ENCODE data around the gene TMED10.

Gene TMED10

DNA sequence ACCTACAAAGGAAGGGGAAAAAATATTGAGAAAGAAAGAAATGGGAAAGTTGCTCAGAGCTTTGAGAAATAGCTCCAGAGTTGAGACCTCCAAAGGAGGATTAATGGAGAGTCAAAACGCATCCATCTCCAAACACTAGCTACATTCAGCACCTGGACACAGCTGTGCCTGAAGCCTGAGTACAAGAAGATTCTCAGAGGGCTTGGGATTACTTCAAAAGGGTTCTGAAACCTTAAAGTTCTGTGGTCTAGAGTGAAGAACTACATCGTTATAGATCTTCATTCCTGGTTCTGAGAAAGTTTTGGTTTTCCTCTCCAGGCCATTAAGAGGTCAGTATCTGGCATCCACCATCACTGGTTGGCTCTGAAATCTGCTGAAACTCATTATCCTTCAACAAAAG lies 10.5 kb upstream of the TMED10 start:
- no peaks in the 10 kb centered on the region for H3K36me3 ChIP-seq (ENCODE audit: control insufficient read depth in 2 of 2, insufficient read depth in 1 of 2, low read length in 2 of 2)
- H3K9me3 ChIP-seq (ENCODE audit: control insufficient read depth, insufficient read depth, low read depth, low read length): no peaks in the 10 kb centered on the region
- H3K4me3 ChIP-seq (ENCODE audit: low read depth, low read length): no peak overlapping the region
- H3K4me1 ChIP-seq (ENCODE audit: control insufficient read depth, insufficient read depth, low read length): no peaks in the 10 kb centered on the region
- TF ChIP-seq ZFP37 (tag by site-specific recombination; IDR thresholded peaks at IDR 0.05) (no peak), ZNF354C (tag by site-specific recombination; IDR thresholded peaks at IDR 0.05; ENCODE audit: borderline replicate concordance, low read depth) (no peak), ZFP41 (tag by site-specific recombination; IDR thresholded peaks at IDR 0.05; ENCODE audit: borderline replicate concordance) (no peak), ZNF513 (tag by site-specific recombination; IDR thresholded peaks at IDR 0.05) (no peak), ZNF184 (tag by site-specific recombination; IDR thresholded peaks at IDR 0.05) (no peak), GLI4 (tag by site-specific recombination; IDR thresholded peaks at IDR 0.05) (no peak), ZBTB49 (tag by site-specific recombination; IDR thresholded peaks at IDR 0.05; ENCODE audit: low read depth) (no peak), ZNF624 (tag by site-specific recombination; IDR thresholded peaks at IDR 0.05) (no peak), ZBTB1 (tag by site-specific recombination; IDR thresholded peaks at IDR 0.05) (no peak), ZNF76 (tag by site-specific recombination; IDR thresholded peaks at IDR 0.05; ENCODE audit: borderline replicate concordance, low read depth) (no peak), REST (tag by site-specific recombination; IDR thresholded peaks at IDR 0.05) (no peak), ZNF623 (tag by site-specific recombination; IDR thresholded peaks at IDR 0.05) (no peak)
- ChIA-PET CTCF (interaction anchor here (0.9 kb wide), 1 partner anchor 51 kb away, joined by 3 read pairs; no protein-coding TSS in a partner anchor), POLR2A (no interaction called here)
- no peak overlapping the region for H3K27ac ChIP-seq (ENCODE audit: extremely low read depth, low read depth, low read length)

DNA sequence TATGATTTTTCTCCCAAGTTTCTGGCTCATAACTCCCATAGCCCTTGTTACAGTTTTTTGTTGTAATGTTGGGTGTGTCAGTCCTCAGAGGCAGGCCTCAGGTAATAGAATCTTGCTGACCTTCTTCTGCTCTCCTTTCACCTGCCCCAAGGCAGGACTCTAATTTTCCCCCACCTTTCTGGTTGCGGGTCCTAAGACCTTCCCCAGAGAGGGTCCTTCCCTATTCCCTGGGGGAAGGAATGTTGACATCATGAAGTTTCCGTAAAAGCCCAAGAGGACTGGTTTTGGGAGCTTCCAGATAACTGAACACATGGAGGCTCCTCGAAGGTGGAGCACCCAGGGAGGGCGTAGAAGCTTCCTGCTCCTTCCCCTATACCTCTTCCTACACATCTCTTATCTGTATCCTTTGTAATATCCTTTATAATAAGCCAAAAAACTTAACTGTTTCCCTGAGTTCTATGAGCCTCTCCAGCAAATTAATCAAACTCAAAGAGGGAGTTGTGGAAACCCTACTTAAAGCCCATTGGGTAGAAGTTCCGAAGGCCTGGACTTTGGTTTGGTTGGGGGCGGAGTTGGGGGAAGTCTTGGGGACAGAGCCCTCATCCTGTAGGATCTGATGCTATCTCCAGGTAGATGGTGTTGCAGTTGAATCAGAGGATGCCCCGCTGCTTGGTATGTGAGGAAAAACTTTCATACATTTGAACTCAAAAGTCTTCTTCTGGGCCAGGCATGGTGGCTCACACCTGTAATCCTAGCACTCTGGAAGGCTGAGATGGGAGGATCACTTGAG lies 9.0 kb upstream of the TMED10 start:
- ChIA-PET CTCF (no interaction called here), POLR2A (no interaction called here)
- Histone ChIP-seq H3K36me3 (ENCODE audit: control insufficient read depth in 2 of 2, insufficient read depth in 1 of 2, low read length in 2 of 2) (no peaks in the 10 kb centered on the region), H3K9me3 (ENCODE audit: control insufficient read depth, insufficient read depth, low read depth, low read length) (no peaks in the 10 kb centered on the region), H3K4me3 (ENCODE audit: low read depth, low read length) (no peak overlapping the region), H3K4me1 (ENCODE audit: control insufficient read depth, insufficient read depth, low read length) (no peaks in the 10 kb centered on the region), H3K27ac (ENCODE audit: extremely low read depth, low read depth, low read length) (no peak overlapping the region)
- TF ChIP-seq, protein P1, sequence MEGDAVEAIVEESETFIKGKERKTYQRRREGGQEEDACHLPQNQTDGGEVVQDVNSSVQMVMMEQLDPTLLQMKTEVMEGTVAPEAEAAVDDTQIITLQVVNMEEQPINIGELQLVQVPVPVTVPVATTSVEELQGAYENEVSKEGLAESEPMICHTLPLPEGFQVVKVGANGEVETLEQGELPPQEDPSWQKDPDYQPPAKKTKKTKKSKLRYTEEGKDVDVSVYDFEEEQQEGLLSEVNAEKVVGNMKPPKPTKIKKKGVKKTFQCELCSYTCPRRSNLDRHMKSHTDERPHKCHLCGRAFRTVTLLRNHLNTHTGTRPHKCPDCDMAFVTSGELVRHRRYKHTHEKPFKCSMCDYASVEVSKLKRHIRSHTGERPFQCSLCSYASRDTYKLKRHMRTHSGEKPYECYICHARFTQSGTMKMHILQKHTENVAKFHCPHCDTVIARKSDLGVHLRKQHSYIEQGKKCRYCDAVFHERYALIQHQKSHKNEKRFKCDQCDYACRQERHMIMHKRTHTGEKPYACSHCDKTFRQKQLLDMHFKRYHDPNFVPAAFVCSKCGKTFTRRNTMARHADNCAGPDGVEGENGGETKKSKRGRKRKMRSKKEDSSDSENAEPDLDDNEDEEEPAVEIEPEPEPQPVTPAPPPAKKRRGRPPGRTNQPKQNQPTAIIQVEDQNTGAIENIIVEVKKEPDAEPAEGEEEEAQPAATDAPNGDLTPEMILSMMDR (tag by site-specific recombination; IDR thresholded peaks at IDR 0.05): no peak
- TF ChIP-seq ZNF423 (tag by site-specific recombination; IDR thresholded peaks at IDR 0.05): no peak
- TF ChIP-seq ZNF112 (tag by site-specific recombination; IDR thresholded peaks at IDR 0.05): no peak
- TF ChIP-seq ZNF239 (tag by site-specific recombination; IDR thresholded peaks at IDR 0.05): no peak
- TF ChIP-seq ZBTB1 (tag by site-specific recombination; IDR thresholded peaks at IDR 0.05): no peak
- no peak for TF ChIP-seq ZNF174 (tag by site-specific recombination; IDR thresholded peaks at IDR 0.05)
- TF ChIP-seq HOXA7 (CRISPR knock-in tag; IDR thresholded peaks at IDR 0.05; ENCODE audit: borderline replicate concordance): no peak
- TF ChIP-seq ZNF426 (tag by site-specific recombination; IDR thresholded peaks at IDR 0.05): no peak
